ENCODE measurements around the gene SHB.
"Not testable (repeated sequence)": the region's sequence is repeated elsewhere in the genome, so short reads cannot be mapped to it uniquely, and the experiment has no call there.

SHB gene

GRCh38 chr9:37903647-37904444 lies 165.2 kb downstream of the SHB start, which contains the start of gene SLC25A51:
SLC25A51 (minus strand) TSS chr9:37904127; CDS start chr9:37888550, 15,577 bp downstream.
- DNase-seq (ENCODE audit: low read depth, low spot score): peak; percentile 90

- no peak for DNase-seq (ENCODE audit: low read depth, low spot score)
Measured at GRCh38 chr9:37902796-37903646, 166.0 kb downstream of the SHB start.

GRCh38 chr9:37902131-37902530 lies 166.9 kb downstream of the SHB start:
- no peak for DNase-seq (ENCODE audit: low read depth, low spot score)

GRCh38 chr9:37899041-37899440 lies 170.0 kb downstream of the SHB start:
- DNase-seq (ENCODE audit: low read depth, low spot score): no peak

GRCh38 chr9:37897665-37898064 lies 171.4 kb downstream of the SHB start:
- no peak for DNase-seq (ENCODE audit: low read depth, low spot score)

- DNase-seq (ENCODE audit: low read depth, low spot score): no peak
Measured at GRCh38 chr9:37892063-37892462, 177.0 kb downstream of the SHB start.

GRCh38 chr9:37891042-37891441 lies 178.0 kb downstream of the SHB start:
- DNase-seq (ENCODE audit: low read depth, low spot score): not testable (repeated sequence)

- no peak for DNase-seq (ENCODE audit: low read depth, low spot score)
Measured at GRCh38 chr9:37889536-37889935, 179.5 kb downstream of the SHB start.

GRCh38 chr9:37887977-37888583 lies 180.9 kb downstream of the SHB start:
- not testable (repeated sequence) for DNase-seq (ENCODE audit: low read depth, low spot score)

- DNase-seq (ENCODE audit: low read depth, low spot score): no peak
Measured at GRCh38 chr9:37880916-37881479, 188.0 kb downstream of the SHB start.

- no peak for DNase-seq (ENCODE audit: low read depth, low spot score)
Measured at GRCh38 chr9:37876376-37876775, 192.7 kb downstream of the SHB start.

- DNase-seq (ENCODE audit: low read depth, low spot score): no peak
Measured at GRCh38 chr9:37873955-37874354, 195.1 kb downstream of the SHB start.

GRCh38 chr9:37870799-37871176 lies 198.2 kb downstream of the SHB start:
- no peak for DNase-seq (ENCODE audit: low read depth, low spot score)

GRCh38 chr9:37870081-37870798 lies 198.8 kb downstream of the SHB start:
- DNase-seq (ENCODE audit: low read depth, low spot score): no peak
